SK-N-SH (cell line): ENCODE measurements around the gene OXSR1. TPM values are rescaled to one million over a fixed set of nuclear protein-coding genes. Genes with fewer than 3 reads are reported as not detected.

Experiments used
- CTCF ChIA-PET: fragments of 300-600, 350-600 bp; formaldehyde crosslinking; extraction: SDS; loops from one replicate; lab custom pipeline; 2021; lab: Yijun Ruan, JAX
- POLR2A ChIA-PET: fragments of 350-600 bp; sonication (Branson Sonifier 250); formaldehyde crosslinking; extraction: SDS; loops from one replicate; lab custom pipeline; 2020; ENCODE audit warnings: antibody characterized with exemption, inconsistent platforms; lab: Yijun Ruan, JAX
- DNase-seq: peaks from one replicate; pipeline ENCODE4 v3.0.0; 2012
- H2AFZ ChIP-seq: fragments of 200-600 bp; sonication (generic); 2 replicates; pipeline ENCODE4 v1.8.1; 2016; ENCODE audit warnings: antibody characterized with exemption, mild to moderate bottlenecking, low read depth
- H3F3A ChIP-seq: fragments of 200-600 bp; sonication (generic); replicated peaks from 2 replicates; pipeline ENCODE3; 2016; ENCODE audit warnings: antibody characterized with exemption, mild to moderate bottlenecking; ENCODE audit not compliant: insufficient read depth
- H3K27ac ChIP-seq, 2 experiments: fragments of 200-500 bp in 1 of 2; fragments of 200-600 bp in 1 of 2; sonication (Bioruptor generic) in 1 of 2; sonication (generic), shearing (Covaris generic) in 1 of 2; 2 replicates each; pipeline versions ENCODE4 v1.5.1 to v1.6.1; 2014 to 2016; ENCODE audit warnings: low read depth in 2 of 2, inconsistent platforms in 1 of 2, low read length in 1 of 2, mild to moderate bottlenecking in 1 of 2, mixed read lengths in 1 of 2
- H3K27me3 ChIP-seq: fragments of 200-600 bp; sonication (generic), shearing (Covaris generic); 2 replicates; pipeline ENCODE4 v1.6.1; 2016; ENCODE audit warnings: mixed run types; ENCODE audit not compliant: insufficient read depth
- H3K36me3 ChIP-seq, 2 experiments: fragments of 200-500 bp in 1 of 2; fragments of 200-600 bp in 1 of 2; sonication (Bioruptor generic) in 1 of 2; sonication (generic) in 1 of 2; replicated peaks in 1 of 2; 2 replicates each; pipeline versions ENCODE3 to v1.5.1; 2014 to 2016; ENCODE audit warnings: low read length in 1 of 2, mild to moderate bottlenecking in 1 of 2; ENCODE audit not compliant: insufficient read depth in 2 of 2, control insufficient read depth in 1 of 2
- H3K4me1 ChIP-seq, 2 experiments: fragments of 200-500 bp in 1 of 2; fragments of 200-600 bp in 1 of 2; sonication (Bioruptor generic) in 1 of 2; sonication (generic), shearing (Covaris generic) in 1 of 2; 2 replicates each; pipeline versions ENCODE4 v1.5.1 to v1.6.1; 2014 to 2016; ENCODE audit warnings: low read depth in 1 of 2, low read length in 1 of 2, mixed run types in 1 of 2; ENCODE audit not compliant: insufficient read depth in 2 of 2, control insufficient read depth in 1 of 2
- H3K4me2 ChIP-seq: fragments of 200-600 bp; sonication (generic), shearing (Covaris generic); 2 replicates; pipeline ENCODE4 v1.6.1; 2017; ENCODE audit warnings: mixed run types
- H3K4me3 ChIP-seq, 2 experiments: fragments of 200-500 bp in 1 of 2; fragments of 200-600 bp in 1 of 2; sonication (Bioruptor generic) in 1 of 2; sonication (generic), shearing (Covaris generic) in 1 of 2; 2 replicates each; pipeline versions ENCODE4 v1.5.1 to v1.8.1; 2014 to 2016; ENCODE audit warnings: low read depth in 2 of 2, inconsistent platforms in 1 of 2, low read length in 1 of 2, mild to moderate bottlenecking in 1 of 2, mixed read lengths in 1 of 2, moderate library complexity in 1 of 2
- H3K79me2 ChIP-seq: fragments of 200-600 bp; sonication (generic); 2 replicates; pipeline ENCODE4 v1.8.1; 2017; ENCODE audit warnings: mild to moderate bottlenecking; ENCODE audit not compliant: insufficient read depth
- H3K9ac ChIP-seq: fragments of 200-600 bp; sonication (generic); 2 replicates; pipeline ENCODE4 v1.6.1; 2017; ENCODE audit warnings: mixed run types
- H3K9me2 ChIP-seq: fragments of 200-600 bp; sonication (generic); 2 replicates; pipeline ENCODE4 v1.6.1; 2017; ENCODE audit warnings: mixed run types
- H3K9me3 ChIP-seq: fragments of 200-600 bp; sonication (generic); 2 replicates; pipeline ENCODE4 v1.6.1; 2017; ENCODE audit warnings: mixed run types, mild to moderate bottlenecking, moderate library complexity
- H4K20me1 ChIP-seq: fragments of 200-600 bp; sonication (generic); 2 replicates; pipeline ENCODE4 v1.6.1; 2017; ENCODE audit warnings: mild to moderate bottlenecking, mixed run types; ENCODE audit not compliant: insufficient read depth
- CHD2 ChIP-seq: fragments of 150-350 bp; IDR thresholded peaks from 2 replicates; pipeline ENCODE4 v1.6.1; 2018; ENCODE audit warnings: low read length; ENCODE audit not compliant: partially characterized antibody
- ELF1 ChIP-seq: IDR thresholded peaks from 2 replicates; pipeline ENCODE4 v1.4.0; 2012
- EP300 ChIP-seq, 2 experiments: IDR thresholded peaks; 2 replicates each; pipeline versions ENCODE4 v1.4.0 to v1.6.1; 2012; ENCODE audit warnings: borderline replicate concordance in 1 of 2, low read depth in 1 of 2, low read length in 1 of 2
- EZH2phosphoT487 ChIP-seq: fragments of 200-600 bp; sonication (generic); IDR thresholded peaks from 2 replicates; pipeline ENCODE4 v1.6.1; 2017; ENCODE audit warnings: low read depth, mixed run types, mild to moderate bottlenecking, antibody characterized with exemption, moderate library complexity, borderline replicate concordance
- FOXJ3 ChIP-seq: sonication (generic); formaldehyde crosslinking; IDR thresholded peaks from 2 replicates; pipeline ENCODE4 v1.5.1; 2020; ENCODE audit warnings: mild to moderate bottlenecking, missing genetic modification reagents
- GABPA ChIP-seq: IDR thresholded peaks from 2 replicates; pipeline ENCODE4 v1.4.0; 2012; ENCODE audit warnings: low read depth, mild to moderate bottlenecking
- GATA2 ChIP-seq: sonication (generic); formaldehyde crosslinking; IDR thresholded peaks from 2 replicates; pipeline ENCODE4 v1.5.0; 2020; ENCODE audit warnings: mild to moderate bottlenecking, missing genetic modification reagents
- IRF3 ChIP-seq: fragments of 150-350 bp; IDR thresholded peaks from 2 replicates; pipeline ENCODE4 v1.6.1; 2016; ENCODE audit warnings: mild to moderate bottlenecking, low read depth, low read length
- MEF2A ChIP-seq: IDR thresholded peaks from 2 replicates; pipeline ENCODE4 v1.4.0; 2012; ENCODE audit warnings: low read depth, borderline replicate concordance
- MXI1 ChIP-seq: IDR thresholded peaks from 2 replicates; pipeline ENCODE4 v1.6.1; 2012; ENCODE audit warnings: mild to moderate bottlenecking, low read depth, low read length, improper control_type of control experiment
- NFIC ChIP-seq: IDR thresholded peaks from 2 replicates; pipeline ENCODE4 v1.4.0; 2012; ENCODE audit warnings: borderline replicate concordance
- NRF1 ChIP-seq: IDR thresholded peaks from 2 replicates; pipeline ENCODE4 v1.6.1; 2012; ENCODE audit warnings: low read depth, mild to moderate bottlenecking, low read length
- PBX3 ChIP-seq: IDR thresholded peaks from 2 replicates; pipeline ENCODE4; 2012
- RAD21 ChIP-seq: IDR thresholded peaks from 2 replicates; pipeline ENCODE4 v1.6.1; 2012; ENCODE audit warnings: mild to moderate bottlenecking, low read length
- RCOR1 ChIP-seq: fragments of 150-350 bp; IDR thresholded peaks from 2 replicates; pipeline ENCODE4 v1.6.1; 2017; ENCODE audit warnings: antibody characterized with exemption, low read length
- REST ChIP-seq: IDR thresholded peaks from 2 replicates; pipeline ENCODE4 v1.6.1; 2012; ENCODE audit warnings: mild to moderate bottlenecking, low read depth, low read length, moderate library complexity
- SIN3A ChIP-seq: IDR thresholded peaks from 2 replicates; pipeline ENCODE4 v1.6.1; 2012; ENCODE audit warnings: low read depth, mild to moderate bottlenecking, low read length, moderate library complexity, borderline replicate concordance
- TAF1 ChIP-seq: IDR thresholded peaks from 2 replicates; pipeline ENCODE4 v1.6.1; 2012; ENCODE audit warnings: low read depth, mild to moderate bottlenecking, low read length, moderate library complexity, borderline replicate concordance
- TCF12 ChIP-seq: IDR thresholded peaks from 2 replicates; pipeline ENCODE4 v1.4.0; 2012
- TEAD4 ChIP-seq: IDR thresholded peaks from 2 replicates; pipeline ENCODE4 v1.4.0; 2012; ENCODE audit warnings: mild to moderate bottlenecking, borderline replicate concordance; ENCODE audit not compliant: insufficient read depth
- USF1 ChIP-seq: IDR thresholded peaks from 2 replicates; pipeline ENCODE4 v1.4.0; 2012; ENCODE audit warnings: low read depth, borderline replicate concordance
- YY1 ChIP-seq: IDR thresholded peaks from 2 replicates; pipeline ENCODE4 v1.4.0; 2012; ENCODE audit warnings: low read depth, mild to moderate bottlenecking
- ZBTB33 ChIP-seq: IDR thresholded peaks from 2 replicates; pipeline ENCODE4 v1.4.0; 2012; ENCODE audit warnings: low read depth, borderline replicate concordance
- WGBS: methylation state at CpG from one replicate; pipeline ENCODE4 v1.1.6; 2017; ENCODE audit warnings: low lambda C conversion rate; 5-methylcytosine and 5-hydroxymethylcytosine counted together
- polyA plus RNA-seq, 3 experiments: library from polyadenylated mRNA; depleted of rRNA; stranded (reverse); fragments of >200 nt; gene quantifications; 2 replicates each; pipeline ENCODE4 v1.2.3, GENCODE V29; 2012

The OXSR1 gene
- 22.3 and 31.9 TPM in 2 replicates for polyA plus RNA-seq (2012; rRNA removed)
- 28.5 and 30.6 TPM in 2 replicates for polyA plus RNA-seq (2012; cell fraction: cytosol; rRNA removed)
- 17.1 and 30.4 TPM in 2 replicates for polyA plus RNA-seq (2012; cell fraction: nucleus; rRNA removed)

GRCh38 chr3:38164952-38165721, at the start of gene OXSR1:
TSS of gene OXSR1 (plus strand) at chr3:38165537. CDS start at chr3:38165877, 340 bp downstream.
- no peaks in the 10 kb centered on the region for H3K27me3 ChIP-seq
- no peaks in the 10 kb centered on the region for H3K9me3 ChIP-seq
- ChIA-PET POLR2A (interaction anchor here (0.6 to 3.2 kb wide), 7 partner anchors 14 to 232 kb away, joined by 3 to 25 read pairs (median 3); partner anchors contain the start of genes ACAA1, MYD88 and XYLB), CTCF (interaction anchor here (0.6 to 2.0 kb wide), 9 partner anchors 28 to 288 kb away, joined by 3 to 9 read pairs (median 4); partner anchors contain the start of genes ACAA1 and XYLB)
- H3K9me2 ChIP-seq = no peaks in the 10 kb centered on the region
- H3K9ac ChIP-seq = peak within 1 kb of the TSS; percentile 81
- peak within 1 kb of the TSS; percentile 86 for H3K4me2 ChIP-seq
- H3K4me1 ChIP-seq = peaks cover 0 to 13% of the 10 kb centered on the region in 2 experiments; a peak in 2 of 4 replicates
- H4K20me1 ChIP-seq = peaks cover 7% of the 10 kb centered on the region; the same call in 1 of the 2 replicates
- H2AFZ ChIP-seq = peak within 1 kb of the TSS; percentile 84
- WGBS = under 1% methylated on average over 52 of the region's 57 CpGs
- peaks cover 41% of the 10 kb centered on the region for H3F3A ChIP-seq
- H3K27ac ChIP-seq = peak within 1 kb of the TSS; percentile 97 to 98
- H3K79me2 ChIP-seq = peaks cover 48% of the 10 kb centered on the region
- peak within 1 kb of the TSS; percentile 63 to 89 for H3K4me3 ChIP-seq
- no peaks in the 10 kb centered on the region for H3K36me3 ChIP-seq
- DNase-seq = peak; percentile 96
- TF ChIP-seq GATA2 (CRISPR knock-in tag) (no peak), SIN3A (0 out of 2 replicates have a peak, but pooled peaks have one; percentile 45), TEAD4 (no peak), USF1 (peak; percentile 18; the same call in 1 of the 2 replicates), YY1 (peak; percentile 99), PBX3 (peak; percentile 99), ELF1 (no peak), EZH2phosphoT487 (no peak), TAF1 (peak; percentile 50), ZBTB33 (no peak), RAD21 (no peak), GABPA (peak; percentile 80), NFIC (no peak; the same call in 1 of the 2 replicates), RCOR1 (no peak; the same call in 1 of the 2 replicates), MXI1 (peak; percentile 63; the same call in 1 of the 2 replicates), NRF1 (no peak), EP300 (IDR thresholded peaks at IDR 0.05; ENCODE audit: borderline replicate concordance in 1 of 2, low read depth in 1 of 2, low read length in 1 of 2) (0 out of 4 replicates have a peak, but pooled peaks of 1 of the 2 experiments have one; percentile 20), FOXJ3 (no peak), REST (no peak), CHD2 (peak; percentile 33), IRF3 (peak; percentile 71), TCF12 (no peak), MEF2A (no peak)
